Left kidney (tissue), 2 donors: ENCODE measurements around the gene PTCD1. TPM values are rescaled to one million over a fixed set of nuclear protein-coding genes. Genes with fewer than 3 reads are reported as not detected.

ENCODE experiments used
- DNase-seq: peaks from one replicate; pipeline ENCODE4 v3.0.0-alpha.2; 2013
- polyA plus RNA-seq: library from polyadenylated mRNA; unstranded; fragments of 120-200 nt; gene quantifications from one replicate; pipeline ENCODE4 v1.2.1, GENCODE V29; 2013; ENCODE audit not compliant: insufficient read length

The PTCD1 gene
- polyA plus RNA-seq, 1 donor, result 6.0 TPM

DNA sequence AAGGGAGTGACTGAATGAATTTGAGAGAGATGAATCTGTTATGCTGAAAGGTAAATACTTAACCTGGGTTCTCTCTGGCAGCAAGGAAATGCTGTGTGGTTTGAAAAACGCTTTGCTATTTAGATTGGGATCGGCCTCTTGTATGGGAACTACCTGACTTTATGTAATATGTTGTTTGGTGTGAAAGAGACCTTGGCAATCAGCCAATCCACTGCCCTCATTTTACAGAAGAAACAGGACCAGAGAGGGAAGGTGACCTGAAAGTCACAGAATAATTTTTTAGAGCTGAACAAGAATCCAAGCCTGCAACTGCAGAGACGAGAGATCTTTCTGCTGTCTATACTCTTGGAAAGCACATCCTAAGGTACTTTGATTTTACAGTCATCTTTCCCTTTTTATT lies 28.8 kb downstream of the PTCD1 start:
- DNase-seq, result no peak

DNA sequence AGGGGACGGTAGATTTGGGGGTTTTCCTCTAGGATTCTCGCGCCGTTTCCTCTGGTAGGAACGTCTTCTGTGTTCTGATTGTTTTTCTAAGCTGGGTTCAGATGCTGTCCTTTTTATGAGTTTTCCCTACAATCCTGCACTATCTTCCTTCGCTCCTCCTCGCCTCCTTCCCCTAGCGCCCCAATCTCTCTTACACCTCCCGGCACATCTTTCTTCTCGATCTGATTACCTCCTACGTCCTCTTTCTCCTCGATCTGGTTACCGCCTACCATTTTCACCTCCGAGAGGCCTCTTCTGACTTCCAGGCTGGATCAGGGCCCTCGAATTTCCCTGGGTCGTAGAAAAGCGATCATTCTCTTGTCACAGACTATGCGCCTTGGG lies 29.4 kb downstream of the PTCD1 start:
- DNase-seq, result no peak

DNA sequence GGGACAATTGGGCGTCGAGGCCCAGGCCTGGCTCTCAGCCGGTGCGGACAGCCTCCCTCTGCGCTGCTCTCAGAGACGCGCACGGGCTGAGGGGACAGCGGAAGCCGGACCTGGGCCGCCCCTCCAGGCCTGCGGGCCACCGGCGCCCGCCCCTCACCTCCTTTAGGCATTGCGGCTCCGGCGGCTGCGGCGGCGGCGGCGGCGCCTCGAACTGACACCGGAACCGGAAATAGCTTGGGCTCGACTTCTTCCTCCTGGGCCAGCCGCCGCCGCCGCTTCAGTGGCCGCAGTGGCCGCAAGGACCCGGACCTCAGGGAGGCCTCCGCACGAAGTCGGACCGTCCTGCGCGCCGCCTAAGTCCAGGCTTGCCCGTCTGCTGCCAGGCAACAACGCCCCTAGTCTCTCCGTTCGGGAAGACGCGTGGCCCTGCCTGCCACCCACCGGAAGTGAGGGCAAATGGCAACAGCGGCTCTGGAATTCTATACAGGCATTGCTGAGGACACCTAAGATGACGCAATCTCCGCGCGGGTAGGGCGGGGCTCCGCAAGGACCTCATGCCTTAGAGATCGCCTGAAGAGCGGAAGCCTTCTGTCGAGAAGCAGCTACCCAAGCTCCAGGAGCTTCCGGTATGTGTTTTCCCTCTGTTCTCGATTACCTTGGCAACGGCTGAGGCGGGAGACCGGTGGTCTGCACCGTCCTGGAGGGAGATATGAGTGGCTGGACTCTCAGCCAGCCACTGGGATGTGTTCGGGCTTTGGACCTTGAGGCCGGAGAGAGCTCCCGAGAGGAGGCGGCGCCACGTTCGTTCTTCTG lies 30.0 kb downstream of the PTCD1 start, which contains the start of the genes BUD31 and PDAP1:
BUD31 (plus strand) TSS at position 591 of the 813 bp plus-strand sequence. CDS start 2,124 bp downstream, outside the sequence.
PDAP1 (minus strand) TSS at position 219 of the 813 bp plus-strand sequence; CDS start at position 170, 49 bp downstream.
- DNase-seq, result peak; percentile 91

DNA sequence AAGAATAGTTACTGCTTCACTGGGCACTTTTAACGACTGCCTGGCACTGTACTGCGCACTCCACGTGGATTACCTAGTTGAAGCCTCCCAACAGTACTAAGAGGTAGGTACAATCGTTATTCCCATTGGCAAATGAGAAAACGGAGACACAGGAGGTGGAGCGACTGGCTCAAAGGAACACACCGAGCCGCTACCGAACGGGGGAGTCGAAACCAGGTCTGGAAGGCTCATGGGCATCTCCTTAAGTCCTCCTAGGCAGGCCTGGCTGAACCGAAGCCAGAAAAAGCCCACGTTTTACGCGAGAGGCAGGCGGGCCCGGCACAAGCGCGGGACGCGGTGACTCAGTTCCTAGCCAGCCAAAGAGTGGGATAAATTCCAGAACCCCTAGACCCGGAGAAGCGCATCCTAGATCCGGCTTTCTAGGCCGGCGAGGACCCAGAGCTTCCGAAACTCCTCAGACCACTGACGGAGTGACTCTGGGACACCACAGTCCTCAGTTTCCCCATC lies 30.7 kb downstream of the PTCD1 start:
- DNase-seq, result no peak

DNA sequence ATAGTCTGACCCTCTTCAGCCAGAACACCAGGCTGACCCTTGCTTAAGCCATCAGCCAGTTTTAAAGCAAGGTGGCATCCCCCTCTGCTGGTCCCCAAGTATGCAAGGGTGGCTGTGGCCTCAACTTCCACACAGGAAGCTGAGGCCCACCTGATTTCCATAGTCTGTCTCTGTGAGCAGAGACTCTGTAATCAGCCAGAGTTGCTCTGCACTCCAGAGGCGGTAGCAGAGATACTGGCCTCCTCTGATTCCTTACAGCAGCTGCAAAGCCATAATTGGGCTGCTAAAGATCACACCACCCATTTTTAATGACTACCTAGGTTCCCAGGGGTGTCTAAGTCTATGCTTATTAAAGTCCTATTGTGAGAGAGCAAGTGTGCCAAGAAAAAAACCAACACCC lies 32.0 kb downstream of the PTCD1 start:
- no peak for DNase-seq

DNA sequence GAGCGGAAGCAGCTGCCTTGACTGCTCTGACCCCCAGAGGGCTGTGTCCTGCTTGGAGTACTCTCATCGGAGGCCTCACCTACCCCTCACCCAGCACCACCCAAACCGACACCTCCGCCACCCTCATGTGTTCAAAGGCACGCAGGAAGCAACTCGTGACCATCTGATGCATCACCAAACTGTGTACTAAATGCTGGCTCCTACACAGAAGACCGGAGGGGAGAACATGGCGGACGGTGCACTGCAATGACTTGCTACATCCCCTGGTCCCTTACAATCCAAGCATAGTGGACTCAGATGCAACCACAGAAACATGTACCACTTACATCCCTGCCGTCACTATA lies 33.6 kb downstream of the PTCD1 start:
- DNase-seq, result no peak

DNA sequence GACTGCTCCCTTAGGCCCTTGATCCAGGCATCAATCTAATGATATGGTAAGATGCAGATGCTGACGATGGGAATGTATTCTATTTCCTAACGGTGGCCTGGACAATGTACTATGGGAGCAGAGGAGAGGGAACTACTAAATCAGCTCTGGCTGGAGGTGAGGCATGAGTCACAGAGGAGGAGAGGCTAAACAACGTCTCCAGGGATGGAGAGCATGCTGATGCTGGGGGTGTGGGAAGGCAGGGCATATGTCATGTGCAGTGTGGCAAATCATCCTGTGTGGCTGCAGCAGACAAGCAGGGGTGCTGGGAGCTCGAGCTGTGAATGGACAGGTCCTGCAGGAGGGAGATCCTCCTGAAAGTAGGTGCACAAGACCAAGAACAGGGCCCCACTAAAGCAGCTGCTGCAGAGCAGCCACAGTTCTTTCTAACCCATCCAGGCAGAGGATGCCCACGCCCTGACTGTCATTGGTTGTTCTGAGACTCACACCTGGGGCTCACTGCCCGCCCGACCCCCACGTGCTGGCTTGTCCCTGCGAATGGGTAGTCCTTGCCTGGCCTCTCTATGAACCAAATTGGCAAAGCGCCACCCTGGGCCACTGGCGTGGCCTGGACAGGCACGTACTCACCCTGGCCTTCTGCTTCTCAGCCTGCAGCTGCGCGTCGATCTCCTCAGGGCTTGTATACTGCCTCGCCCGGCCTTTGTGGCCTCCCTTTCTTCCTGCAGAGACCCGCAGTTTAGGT lies 34.2 kb downstream of the PTCD1 start:
- no peak for DNase-seq

DNA sequence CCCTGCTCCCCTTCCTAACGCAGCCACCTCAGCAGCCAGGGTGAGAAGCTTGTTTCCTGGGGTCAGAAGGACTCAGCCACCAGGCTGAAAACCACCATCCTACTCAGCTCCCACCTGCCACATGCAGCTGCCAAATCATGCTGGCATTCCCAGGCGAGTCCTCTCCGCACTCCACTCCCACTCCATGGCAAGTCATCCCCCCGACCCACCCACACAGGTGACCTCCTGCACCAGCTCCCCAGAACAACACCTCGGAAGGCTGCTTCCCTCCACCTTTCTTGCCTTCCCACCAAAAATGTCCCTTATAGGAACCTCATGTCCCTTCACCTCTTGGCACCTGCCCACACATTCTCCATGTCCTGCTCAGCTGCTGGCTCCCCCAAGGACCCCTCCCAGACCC lies 34.8 kb downstream of the PTCD1 start:
- no peak for DNase-seq

DNA sequence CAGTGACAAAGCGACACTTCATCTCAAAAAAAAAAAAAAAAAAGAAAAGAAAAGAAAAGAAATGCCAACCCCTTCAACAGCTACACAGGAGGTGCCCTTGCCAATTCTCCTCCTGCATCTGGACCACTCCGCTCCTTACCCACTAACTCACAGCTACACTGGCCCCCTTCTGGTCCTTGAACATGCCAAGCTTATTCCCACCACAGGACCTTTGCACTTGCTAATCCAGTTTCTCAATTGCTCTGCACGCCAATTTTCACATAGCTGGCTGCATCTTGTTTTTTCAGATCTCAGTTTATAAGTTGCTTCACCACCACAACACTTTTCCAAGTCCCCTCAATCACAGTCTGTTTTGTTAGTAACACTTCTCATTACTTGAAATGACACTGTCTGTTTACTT lies 35.7 kb downstream of the PTCD1 start:
- no peak for DNase-seq

DNA sequence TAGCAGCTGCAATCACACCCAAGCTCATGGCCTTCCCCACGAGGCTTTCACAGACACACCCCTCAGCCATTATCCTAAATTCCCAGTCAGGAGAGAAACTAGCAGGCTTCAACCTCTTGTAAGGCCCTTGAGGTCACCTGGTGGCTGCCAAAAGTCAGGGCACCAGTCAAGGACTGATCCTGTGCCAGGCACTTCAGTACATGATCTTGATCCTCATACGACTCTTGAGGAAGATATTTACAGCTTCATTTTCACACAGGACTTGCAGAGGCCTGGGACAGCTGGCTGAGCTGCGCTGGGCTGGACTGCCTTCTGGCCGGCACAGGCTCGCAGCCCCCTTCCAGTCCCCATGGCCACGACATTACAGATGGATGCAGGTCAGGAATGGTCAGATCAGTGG lies 39.0 kb downstream of the PTCD1 start:
- DNase-seq, result no peak

DNA sequence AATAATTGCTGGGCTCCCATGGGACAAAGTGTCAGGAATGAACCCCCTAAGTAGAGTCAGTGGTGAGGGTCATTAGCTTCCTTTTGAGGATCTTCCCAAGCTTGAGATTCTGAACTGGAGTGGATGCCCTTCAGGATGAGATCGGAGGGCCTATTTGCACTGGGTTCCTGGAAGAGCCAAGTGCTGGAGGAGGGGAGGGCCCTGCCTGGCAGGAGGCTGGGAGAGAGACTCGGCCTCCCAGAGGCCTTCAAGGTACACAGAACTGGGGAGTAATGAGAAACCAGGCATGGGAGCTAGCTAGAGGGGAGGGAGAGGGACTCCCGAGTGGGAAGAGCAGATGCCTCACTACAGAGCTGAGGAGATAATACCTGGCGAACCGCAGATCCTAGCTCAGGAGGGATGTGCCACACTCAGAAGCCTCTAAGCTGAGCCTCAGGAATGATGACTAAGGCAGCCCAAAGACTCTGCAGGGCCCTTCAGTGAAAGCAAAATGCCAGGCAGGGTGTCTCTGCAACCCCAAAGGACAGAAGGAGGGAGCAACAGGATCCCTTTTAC lies 39.6 kb downstream of the PTCD1 start:
- DNase-seq, result no peak

DNA sequence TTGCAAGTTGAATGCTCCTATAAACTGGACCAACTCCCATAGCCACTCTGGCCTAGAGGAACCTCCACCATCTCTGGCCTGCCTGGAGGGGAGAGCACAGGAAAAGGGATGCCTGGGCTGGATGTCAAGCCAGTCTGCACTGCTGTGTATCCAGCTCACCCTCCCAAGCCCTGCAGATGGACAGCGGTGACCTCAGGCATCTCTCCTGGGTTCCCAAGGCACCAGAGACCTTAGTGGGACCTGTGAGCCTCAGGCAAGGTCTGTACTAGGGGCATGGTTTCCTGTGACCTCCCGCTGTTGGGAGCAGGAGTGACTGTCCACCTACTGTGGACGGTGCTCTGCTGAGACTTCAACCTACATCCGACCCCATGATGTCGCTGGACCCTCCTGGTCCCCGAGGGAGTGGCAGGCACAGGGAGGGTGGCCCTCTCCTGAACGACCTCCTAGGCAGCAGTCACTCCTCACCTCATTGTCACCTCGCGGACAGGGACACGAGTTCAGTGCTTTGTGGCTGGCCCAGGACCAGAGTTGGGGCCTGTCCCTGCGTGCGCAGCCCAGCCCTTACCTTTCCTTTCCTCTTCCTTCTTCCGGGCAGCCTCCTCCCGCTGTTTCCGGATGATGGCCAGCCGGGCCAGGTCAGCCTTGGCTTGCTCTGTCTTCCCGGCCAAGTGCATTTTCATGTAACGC lies 41.2 kb downstream of the PTCD1 start:
- DNase-seq, result no peak

DNA sequence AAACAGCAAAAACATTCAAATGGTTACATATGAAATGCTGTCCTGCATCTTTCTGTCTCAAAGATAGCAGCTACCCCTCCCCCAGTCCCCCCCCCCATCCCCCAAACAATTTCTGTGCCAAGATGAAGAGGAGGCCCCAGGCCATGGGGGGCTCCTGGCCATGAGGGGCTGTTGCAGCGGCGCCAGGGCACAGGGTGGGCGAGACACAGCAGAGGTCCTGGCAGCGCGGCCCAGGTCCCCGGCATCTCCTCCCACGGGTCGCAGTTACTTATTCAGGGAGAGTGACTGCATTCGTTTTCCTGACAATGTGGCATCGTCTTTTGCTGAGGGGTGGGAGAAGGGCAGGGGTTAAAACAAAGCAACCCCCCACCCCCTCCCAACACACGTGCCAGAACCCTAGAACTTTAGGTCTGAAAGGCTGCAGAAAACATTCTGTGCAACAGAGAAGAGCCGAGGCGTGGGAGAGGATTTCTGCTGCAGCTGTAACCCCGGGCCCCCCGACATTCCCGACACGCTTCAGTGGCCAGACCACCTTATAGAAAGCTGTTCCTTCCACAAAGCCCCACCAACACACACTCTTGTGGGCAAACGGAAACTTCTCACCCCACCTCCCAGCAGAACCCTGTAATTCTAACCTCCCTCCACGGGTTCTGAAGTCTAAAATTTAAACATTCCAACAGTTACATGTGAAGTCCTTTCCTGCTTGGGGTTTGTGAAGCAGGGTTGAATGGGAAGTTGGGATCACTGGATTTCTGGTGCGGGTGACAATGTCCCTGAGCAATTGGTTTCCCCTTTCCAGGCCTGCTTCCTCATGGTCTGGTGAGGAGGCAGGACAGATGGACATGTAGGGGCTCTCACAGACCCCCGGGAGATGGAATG lies 41.9 kb downstream of the PTCD1 start:
- no peak for DNase-seq

DNA sequence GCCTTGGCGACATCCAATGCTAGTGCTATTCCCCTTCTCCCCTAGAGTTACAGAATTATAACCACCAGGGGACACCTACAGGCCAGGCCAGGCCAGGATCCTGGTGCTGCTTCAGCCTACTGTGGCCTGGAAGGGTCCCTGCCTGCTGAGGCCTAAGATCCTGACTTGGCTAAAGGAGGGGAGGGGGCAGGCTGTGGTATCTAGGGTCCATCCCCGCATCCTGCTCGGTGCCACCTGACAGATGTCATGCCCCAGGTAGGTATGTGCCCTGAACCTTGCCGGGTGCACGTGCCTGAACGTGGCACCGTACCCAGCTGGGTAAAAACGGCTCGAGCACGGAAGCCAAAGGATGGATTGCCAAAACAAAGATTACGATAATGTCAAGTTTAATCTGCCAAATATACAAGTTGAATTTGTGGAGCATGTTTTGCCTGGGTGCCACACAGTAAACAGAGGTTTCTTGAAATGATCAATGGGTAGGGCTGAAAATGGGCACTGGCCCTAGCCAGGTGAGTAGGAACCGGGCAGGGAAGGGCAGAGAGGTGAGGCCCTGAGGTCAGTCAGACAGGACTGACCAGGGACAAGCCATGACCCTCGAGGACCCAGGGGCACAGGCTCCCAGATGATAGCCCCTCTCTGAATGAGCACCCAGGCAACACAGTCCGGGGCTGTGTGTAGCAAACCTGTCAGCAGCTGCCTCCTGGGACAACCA lies 42.8 kb downstream of the PTCD1 start:
- DNase-seq, result no peak

DNA sequence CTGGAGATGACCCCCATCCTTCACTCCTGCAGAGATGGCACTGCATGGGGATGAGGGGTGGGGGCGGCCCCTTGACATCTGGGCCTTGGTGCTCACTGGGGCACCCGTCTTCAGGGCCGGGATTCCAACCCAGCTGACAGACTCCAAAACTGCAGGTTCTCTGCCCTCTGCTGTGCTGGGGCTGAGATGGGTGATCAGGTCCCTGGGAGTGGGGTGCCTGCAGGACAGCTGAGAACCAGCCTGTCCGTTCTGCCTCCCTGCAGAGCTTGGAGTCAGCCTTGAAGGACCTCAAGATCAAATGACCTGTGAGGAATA lies 44.5 kb downstream of the PTCD1 start:
- no peak for DNase-seq

DNA sequence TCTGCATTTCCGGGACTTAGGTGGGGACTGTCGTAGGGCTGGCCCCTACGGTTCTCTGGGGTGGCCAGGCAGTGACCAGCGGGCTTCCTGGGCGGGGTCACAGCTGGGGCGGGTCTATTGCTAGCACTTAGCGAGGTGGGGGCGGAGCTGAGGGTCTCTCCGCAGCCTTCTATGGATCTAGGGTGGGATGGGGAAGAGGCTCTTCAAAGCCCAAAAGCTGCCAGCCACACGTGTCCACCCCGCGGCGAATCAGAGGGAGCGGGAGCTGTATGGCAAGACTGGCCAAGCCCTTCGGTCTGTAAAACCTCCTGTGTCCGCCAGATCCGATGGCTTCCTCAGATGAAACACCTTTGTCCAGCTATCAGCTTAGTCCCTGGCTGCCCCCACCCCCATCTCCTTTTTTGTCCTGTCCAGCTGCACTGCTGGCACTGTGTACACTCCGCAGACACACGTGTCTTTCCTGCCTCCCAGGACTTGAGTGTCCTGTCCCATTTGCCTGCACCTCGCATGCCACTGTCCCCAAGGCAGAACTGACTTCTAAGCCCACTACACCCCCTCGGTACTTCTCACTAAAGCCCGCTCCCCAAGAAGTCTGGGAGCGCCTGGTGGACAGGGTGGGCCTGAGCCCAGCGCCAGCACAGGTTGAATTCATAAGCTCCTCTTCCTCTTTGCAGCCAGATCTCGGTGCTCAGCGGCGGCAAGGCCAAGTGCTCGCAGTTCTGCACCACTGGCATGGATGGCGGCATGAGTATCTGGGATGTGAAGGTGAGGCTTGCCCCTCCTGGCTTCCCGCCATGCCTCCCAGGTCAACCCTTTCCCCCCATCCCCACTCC lies 45.0 kb downstream of the PTCD1 start:
- DNase-seq, result no peak

DNA sequence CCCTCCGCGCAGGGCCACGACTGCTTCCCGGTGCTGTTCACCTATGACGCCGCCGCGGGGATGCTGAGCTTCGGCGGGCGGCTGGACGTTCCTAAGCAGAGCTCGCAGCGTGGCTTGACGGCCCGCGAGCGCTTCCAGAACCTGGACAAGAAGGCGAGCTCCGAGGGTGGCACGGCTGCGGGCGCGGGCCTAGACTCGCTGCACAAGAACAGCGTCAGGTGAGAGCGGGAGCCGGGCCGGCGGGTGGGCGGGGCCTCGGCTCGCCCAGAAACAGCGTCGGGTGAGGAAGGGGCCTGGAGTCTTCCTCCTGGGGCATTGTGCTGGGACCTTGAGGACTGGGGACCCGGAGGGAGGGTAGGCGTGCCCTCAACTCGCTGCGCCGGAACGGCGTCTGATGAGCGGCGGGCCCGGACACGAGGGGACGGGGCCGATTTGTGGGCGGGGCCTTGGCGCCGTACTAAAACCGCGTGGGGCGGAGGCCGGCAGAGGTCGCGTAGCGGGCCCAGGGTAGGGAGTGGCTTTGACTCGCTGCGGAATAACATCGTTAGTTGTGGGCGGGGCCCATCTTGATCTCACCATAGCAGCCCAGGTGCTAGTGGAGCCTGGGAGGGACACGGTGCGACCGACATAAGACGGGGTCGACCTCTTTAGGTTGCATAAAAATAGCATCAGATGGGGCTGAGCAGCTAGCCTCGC lies 45.8 kb downstream of the PTCD1 start:
- DNase-seq, result no peak

DNA sequence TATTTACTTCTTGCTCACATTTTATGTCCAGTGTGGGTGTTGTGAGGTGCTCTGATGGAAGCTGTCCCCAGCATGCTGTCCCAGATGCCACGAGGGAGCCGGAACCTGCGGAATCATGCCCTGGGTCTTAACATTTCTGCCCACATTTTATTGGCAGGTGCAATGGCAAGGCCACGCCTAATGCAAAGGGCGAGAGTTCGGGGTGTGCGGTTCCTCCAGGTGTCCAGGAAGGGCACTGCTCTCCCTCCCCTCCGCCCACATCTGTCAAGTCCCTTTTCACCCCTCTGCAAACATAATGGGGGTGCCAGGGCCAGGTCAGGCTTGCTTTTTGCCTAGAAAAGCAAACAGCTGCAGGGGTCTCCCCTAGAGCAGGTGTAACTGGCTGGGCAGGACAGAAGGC lies 46.6 kb downstream of the PTCD1 start:
- no peak for DNase-seq

DNA sequence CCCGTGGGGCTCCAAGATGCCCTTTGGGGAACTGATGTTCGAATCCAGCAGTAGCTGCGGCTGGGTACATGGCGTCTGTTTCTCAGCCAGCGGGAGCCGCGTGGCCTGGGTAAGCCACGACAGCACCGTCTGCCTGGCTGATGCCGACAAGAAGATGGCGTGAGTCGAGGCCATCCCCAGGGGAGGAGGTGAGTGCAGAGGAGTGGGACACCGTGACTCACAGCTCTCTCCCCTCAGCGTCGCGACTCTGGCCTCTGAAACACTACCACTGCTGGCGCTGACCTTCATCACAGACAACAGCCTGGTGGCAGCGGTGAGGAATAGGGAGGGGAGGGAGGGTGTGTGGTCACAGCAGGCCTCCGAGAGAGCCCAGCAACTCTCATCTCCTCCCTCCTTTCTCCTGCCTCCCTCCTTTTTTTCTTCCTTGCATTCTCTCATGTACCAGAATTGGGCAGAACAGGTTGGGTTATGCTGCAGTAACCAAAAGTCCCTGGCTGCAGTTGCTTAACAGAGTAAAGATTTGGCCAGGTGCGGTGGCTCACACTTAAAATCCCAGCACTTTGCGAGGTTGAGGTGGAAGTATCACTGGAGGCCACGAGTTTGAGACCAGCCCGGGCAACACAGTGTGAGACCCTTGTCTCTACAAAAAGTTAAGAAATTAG lies 47.5 kb downstream of the PTCD1 start:
- DNase-seq, result no peak
